GM18505 (cell line): ENCODE results near the gene MOCS1.
"Not testable (repeated sequence)": the region's sequence is repeated elsewhere in the genome, so short reads cannot be mapped to it uniquely, and the experiment has no call there.

ENCODE experiments used
- ATAC-seq: cut with Tn5 transposase; IDR thresholded peaks from one replicate; pipeline ENCODE4 v1.9.1; 2021; ENCODE audit not compliant: unreplicated experiment
- POLR2A ChIP-seq: IDR thresholded peaks from 4 replicates; pipeline ENCODE4 v1.6.1; 2011; ENCODE audit warnings: borderline replicate concordance; ENCODE audit not compliant: insufficient read depth, insufficient read length; ENCODE audit errors: extremely low read depth

The MOCS1 gene

GRCh38 chr6:39934131-39934757 is at the start of gene MOCS1:
Gene MOCS1, minus strand, starts transcription at chr6:39934462. Its CDS starts 45 bp downstream, at chr6:39934417.
- TF ChIP-seq POLR2A, result no peak
- no peak for ATAC-seq

GRCh38 chr6:39984051-39984450 is 49.8 kb upstream of the MOCS1 start:
- no peak for TF ChIP-seq POLR2A
- ATAC-seq, result no peak

GRCh38 chr6:39983193-39983592 is 48.9 kb upstream of the MOCS1 start:
- ATAC-seq, result no peak
- no peak for TF ChIP-seq POLR2A

- no peak for ATAC-seq
- no peak for TF ChIP-seq POLR2A
Measured at GRCh38 chr6:39982720-39983119, 48.5 kb upstream of the MOCS1 start.

GRCh38 chr6:39980839-39981580 is 46.7 kb upstream of the MOCS1 start:
- ATAC-seq, result no peak
- no peak for TF ChIP-seq POLR2A

GRCh38 chr6:39979461-39980328 is 45.4 kb upstream of the MOCS1 start:
- ATAC-seq, result no peak
- TF ChIP-seq POLR2A, result no peak

- no peak for TF ChIP-seq POLR2A
- ATAC-seq, result no peak
Measured at GRCh38 chr6:39978240-39978639, 44.0 kb upstream of the MOCS1 start.

- no peak for ATAC-seq
- no peak for TF ChIP-seq POLR2A
Measured at GRCh38 chr6:39973661-39974060, 39.4 kb upstream of the MOCS1 start.

GRCh38 chr6:39972717-39973116 is 38.5 kb upstream of the MOCS1 start:
- ATAC-seq, result not testable (repeated sequence)

- not testable (repeated sequence) for ATAC-seq
Measured at GRCh38 chr6:39971131-39971530, 36.9 kb upstream of the MOCS1 start.

GRCh38 chr6:39965751-39966150 is 31.5 kb upstream of the MOCS1 start:
- ATAC-seq, result no peak
- no peak for TF ChIP-seq POLR2A

GRCh38 chr6:39964530-39964929 is 30.3 kb upstream of the MOCS1 start:
- TF ChIP-seq POLR2A, result no peak
- no peak for ATAC-seq

GRCh38 chr6:39964094-39964493 is 29.8 kb upstream of the MOCS1 start:
- no peak for ATAC-seq
- TF ChIP-seq POLR2A, result no peak

- ATAC-seq, result no peak
- no peak for TF ChIP-seq POLR2A
Measured at GRCh38 chr6:39962831-39963230, 28.6 kb upstream of the MOCS1 start.
